Activated CD4-positive, CD25-positive, alpha-beta regulatory T cell treated with anti-CD3 and anti-CD28 coated beads, Interleukin-2, amount 50 U/mL, for 16 hours (primary cell): ENCODE data around the gene MAP7.
"Not testable (repeated sequence)": the region's sequence is repeated elsewhere in the genome, so short reads cannot be mapped to it uniquely, and the experiment has no call there.

Experiments used
- DNase-seq: peaks from one replicate; pipeline ENCODE4 v3.0.0-alpha.2; 2020; ENCODE audit warnings: low read depth, low spot score

MAP7 gene

GRCh38 chr6:136338486-136338885, 211.7 kb downstream of the MAP7 start:
- DNase-seq: no peak

- DNase-seq: no peak
These were observed 212.6 kb downstream of the MAP7 start for GRCh38 chr6:136337606-136338005.

GRCh38 chr6:136337121-136337520, 213.1 kb downstream of the MAP7 start:
- DNase-seq: no peak

GRCh38 chr6:136335736-136336363, 214.4 kb downstream of the MAP7 start:
- no peak for DNase-seq

- DNase-seq: no peak
These were observed 215.4 kb downstream of the MAP7 start for GRCh38 chr6:136334853-136335252.

GRCh38 chr6:136334465-136334846, 215.8 kb downstream of the MAP7 start:
- no peak for DNase-seq

GRCh38 chr6:136333824-136334464, 216.3 kb downstream of the MAP7 start:
- no peak for DNase-seq

GRCh38 chr6:136331461-136331860, 218.8 kb downstream of the MAP7 start:
- no peak for DNase-seq

- DNase-seq: no peak
These were observed 219.6 kb downstream of the MAP7 start for GRCh38 chr6:136330634-136331033.

- DNase-seq: no peak
These were observed 224.1 kb downstream of the MAP7 start for GRCh38 chr6:136326038-136326553.

- no peak for DNase-seq
These were observed 225.4 kb downstream of the MAP7 start for GRCh38 chr6:136324686-136325380.

- DNase-seq: no peak
These were observed 226.7 kb downstream of the MAP7 start for GRCh38 chr6:136323431-136324112.

- DNase-seq: no peak
These were observed 230.5 kb downstream of the MAP7 start for GRCh38 chr6:136319732-136320131.

- DNase-seq: no peak
These were observed 231.5 kb downstream of the MAP7 start for GRCh38 chr6:136318676-136319075.

GRCh38 chr6:136317971-136318370, 232.3 kb downstream of the MAP7 start:
- DNase-seq: no peak

GRCh38 chr6:136317021-136317694, 233.1 kb downstream of the MAP7 start:
- peak; percentile 16 for DNase-seq

- DNase-seq: no peak
These were observed 234.6 kb downstream of the MAP7 start for GRCh38 chr6:136315594-136315993.

- no peak for DNase-seq
These were observed 237.2 kb downstream of the MAP7 start for GRCh38 chr6:136312975-136313374.

- DNase-seq: no peak
These were observed 240.4 kb downstream of the MAP7 start for GRCh38 chr6:136309729-136310311.

GRCh38 chr6:136309171-136309570, 241.1 kb downstream of the MAP7 start:
- no peak for DNase-seq

- DNase-seq: not testable (repeated sequence)
These were observed 241.8 kb downstream of the MAP7 start for GRCh38 chr6:136308469-136308868.
